Body of pancreas (tissue), 4 donors: ENCODE results near the gene ADIG.

Experiments
- POLR2A ChIP-seq, 3 donors: fragments of 450-650 bp; IDR thresholded peaks; one replicate each; pipeline ENCODE4 v1.6.1; 2016; ENCODE audit warnings: antibody characterized with exemption in 3 of 3, mild to moderate bottlenecking in 2 of 3
- TF ChIP-seq, protein P1 (sequence below), 7 experiments: fragments of 450-650 bp in 4 of 7; fragments of 200-600 bp in 3 of 7; sonication (generic) in 3 of 7; IDR thresholded peaks; one replicate each; pipeline ENCODE4 v1.5.1; 2016 to 2019; ENCODE audit warnings: antibody characterized with exemption in 7 of 7

DNA sequence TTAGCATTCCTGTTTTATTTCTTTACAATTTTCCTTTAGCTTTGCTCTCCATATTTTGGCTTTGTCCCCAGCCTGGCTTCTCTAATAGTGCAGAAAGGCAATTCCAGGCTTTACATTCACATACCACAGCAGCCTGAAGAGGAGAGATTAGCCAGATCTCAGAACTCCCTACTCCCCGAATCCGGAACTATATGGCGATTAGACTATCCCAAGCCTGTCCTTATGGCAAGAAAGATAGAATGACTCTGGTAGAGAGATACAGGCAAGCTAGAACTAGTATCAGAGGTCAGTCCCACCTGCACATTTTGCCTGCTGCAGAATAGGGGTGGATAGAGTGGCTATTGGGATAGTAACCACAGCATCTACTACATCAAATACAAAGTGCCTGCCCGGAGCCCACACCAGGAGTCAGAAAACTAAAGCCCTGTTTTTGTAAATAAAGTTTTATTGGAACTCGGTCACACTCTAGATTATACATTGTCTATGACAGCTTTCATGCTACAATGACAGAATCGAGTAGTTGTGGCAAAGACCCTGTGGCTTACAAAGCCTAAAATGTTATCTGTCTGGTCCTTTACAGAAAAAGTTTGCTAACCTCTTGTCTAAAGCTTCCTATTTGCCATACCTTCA lies 17.1 kb upstream of the ADIG start:
- TF ChIP-seq, protein P1, sequence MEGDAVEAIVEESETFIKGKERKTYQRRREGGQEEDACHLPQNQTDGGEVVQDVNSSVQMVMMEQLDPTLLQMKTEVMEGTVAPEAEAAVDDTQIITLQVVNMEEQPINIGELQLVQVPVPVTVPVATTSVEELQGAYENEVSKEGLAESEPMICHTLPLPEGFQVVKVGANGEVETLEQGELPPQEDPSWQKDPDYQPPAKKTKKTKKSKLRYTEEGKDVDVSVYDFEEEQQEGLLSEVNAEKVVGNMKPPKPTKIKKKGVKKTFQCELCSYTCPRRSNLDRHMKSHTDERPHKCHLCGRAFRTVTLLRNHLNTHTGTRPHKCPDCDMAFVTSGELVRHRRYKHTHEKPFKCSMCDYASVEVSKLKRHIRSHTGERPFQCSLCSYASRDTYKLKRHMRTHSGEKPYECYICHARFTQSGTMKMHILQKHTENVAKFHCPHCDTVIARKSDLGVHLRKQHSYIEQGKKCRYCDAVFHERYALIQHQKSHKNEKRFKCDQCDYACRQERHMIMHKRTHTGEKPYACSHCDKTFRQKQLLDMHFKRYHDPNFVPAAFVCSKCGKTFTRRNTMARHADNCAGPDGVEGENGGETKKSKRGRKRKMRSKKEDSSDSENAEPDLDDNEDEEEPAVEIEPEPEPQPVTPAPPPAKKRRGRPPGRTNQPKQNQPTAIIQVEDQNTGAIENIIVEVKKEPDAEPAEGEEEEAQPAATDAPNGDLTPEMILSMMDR (IDR thresholded peaks at IDR 0.05): no peak
- no peak for TF ChIP-seq POLR2A (IDR thresholded peaks at IDR 0.05)
